ENCODE data around the gene KCTD3. TPM values are rescaled to one million over a fixed set of nuclear protein-coding genes. Genes with fewer than 3 reads are reported as not detected.
A peak's percentile ranks its signal among the peaks of the same experiment; 100 is the strongest.

KCTD3 gene
- total RNA-seq, 3 donors from 2014 or later, result 1.8 to 2.8 (median 2.0) TPM

- no peaks in the 10 kb centered on the region for H3K36me3 Mint-ChIP-seq (ENCODE audit: insufficient read depth)
- H3K4me3 Mint-ChIP-seq, result no peak overlapping the region
- DNase-seq, result no peak
- peaks cover 3% of the 10 kb centered on the region for H3K9me3 Mint-ChIP-seq
- no peaks in the 10 kb centered on the region for H3K4me1 Mint-ChIP-seq (ENCODE audit: low read depth)
- ATAC-seq, result no peak
- H3K27me3 Mint-ChIP-seq (ENCODE audit: low read depth), result no peaks in the 10 kb centered on the region
Observed at GRCh38 chr1:215543191-215543606, 23.9 kb upstream of the KCTD3 start.

GRCh38 chr1:215543806-215544205 is 23.3 kb upstream of the KCTD3 start:
- no peak for ATAC-seq

GRCh38 chr1:215544566-215544965 is 22.5 kb upstream of the KCTD3 start:
- DNase-seq, result no peak
- Mint-ChIP-seq H3K9me3 (peaks cover 3% of the 10 kb centered on the region), H3K4me1 (ENCODE audit: low read depth) (no peaks in the 10 kb centered on the region), H3K27me3 (ENCODE audit: low read depth) (no peaks in the 10 kb centered on the region), H3K4me3 (no peak overlapping the region), H3K36me3 (ENCODE audit: insufficient read depth) (no peaks in the 10 kb centered on the region)
- no peak for ATAC-seq

More at GRCh38 chr1:215543806-215544205, 23.3 kb upstream of the KCTD3 start:
- H3K36me3 Mint-ChIP-seq (ENCODE audit: insufficient read depth), result no peaks in the 10 kb centered on the region
- no peak overlapping the region for H3K4me3 Mint-ChIP-seq
- H3K9me3 Mint-ChIP-seq, result peaks cover 3% of the 10 kb centered on the region
- DNase-seq, result no peak
- no peaks in the 10 kb centered on the region for H3K4me1 Mint-ChIP-seq (ENCODE audit: low read depth)
- H3K27me3 Mint-ChIP-seq (ENCODE audit: low read depth), result no peaks in the 10 kb centered on the region

GRCh38 chr1:215545096-215545495 is 22.0 kb upstream of the KCTD3 start:
- H3K36me3 Mint-ChIP-seq (ENCODE audit: insufficient read depth), result no peaks in the 10 kb centered on the region
- DNase-seq (no peak), ATAC-seq (no peak)
- no peak overlapping the region for H3K4me3 Mint-ChIP-seq
- H3K9me3 Mint-ChIP-seq, result peaks cover 3% of the 10 kb centered on the region
- H3K4me1 Mint-ChIP-seq (ENCODE audit: low read depth), result no peaks in the 10 kb centered on the region
- no peaks in the 10 kb centered on the region for H3K27me3 Mint-ChIP-seq (ENCODE audit: low read depth)

- Mint-ChIP-seq H3K9me3 (peaks cover 3% of the 10 kb centered on the region), H3K4me3 (no peak overlapping the region), H3K4me1 (ENCODE audit: low read depth) (no peaks in the 10 kb centered on the region), H3K27me3 (ENCODE audit: low read depth) (no peaks in the 10 kb centered on the region), H3K36me3 (ENCODE audit: insufficient read depth) (no peaks in the 10 kb centered on the region)
- ATAC-seq (no peak), DNase-seq (no peak)
Observed at GRCh38 chr1:215547011-215547410, 20.1 kb upstream of the KCTD3 start.

- Mint-ChIP-seq H3K27me3 (ENCODE audit: low read depth) (peaks cover 4% of the 10 kb centered on the region), H3K9me3 (peaks cover 14% of the 10 kb centered on the region), H3K4me3 (no peak overlapping the region), H3K4me1 (ENCODE audit: low read depth) (no peaks in the 10 kb centered on the region), H3K36me3 (ENCODE audit: insufficient read depth) (no peaks in the 10 kb centered on the region)
- no peak for ATAC-seq
- DNase-seq, result no peak
Observed at GRCh38 chr1:215551806-215552205, 15.3 kb upstream of the KCTD3 start.

- H3K9me3 Mint-ChIP-seq, result peaks cover 14% of the 10 kb centered on the region
Observed at GRCh38 chr1:215554865-215555264, 12.2 kb upstream of the KCTD3 start.

GRCh38 chr1:215555531-215555930 is 11.6 kb upstream of the KCTD3 start:
- H3K4me3 Mint-ChIP-seq, result no peak overlapping the region
- DNase-seq, result no peak
- ATAC-seq, result no peak
- H3K4me1 Mint-ChIP-seq (ENCODE audit: low read depth), result no peaks in the 10 kb centered on the region
- H3K9me3 Mint-ChIP-seq, result peaks cover 15% of the 10 kb centered on the region
- H3K36me3 Mint-ChIP-seq (ENCODE audit: insufficient read depth), result no peaks in the 10 kb centered on the region
- peaks cover 4% of the 10 kb centered on the region for H3K27me3 Mint-ChIP-seq (ENCODE audit: low read depth)

More at GRCh38 chr1:215554865-215555264, 12.2 kb upstream of the KCTD3 start:
- Mint-ChIP-seq H3K4me3 (no peak overlapping the region), H3K4me1 (ENCODE audit: low read depth) (no peaks in the 10 kb centered on the region), H3K36me3 (ENCODE audit: insufficient read depth) (no peaks in the 10 kb centered on the region), H3K27me3 (ENCODE audit: low read depth) (peaks cover 4% of the 10 kb centered on the region)
- ATAC-seq (no peak), DNase-seq (no peak)

- ATAC-seq (no peak), DNase-seq (no peak)
- Mint-ChIP-seq H3K9me3 (peaks cover 17% of the 10 kb centered on the region), H3K27me3 (ENCODE audit: low read depth) (peaks cover 4% of the 10 kb centered on the region), H3K4me1 (ENCODE audit: low read depth) (no peaks in the 10 kb centered on the region), H3K4me3 (no peak overlapping the region), H3K36me3 (ENCODE audit: insufficient read depth) (no peaks in the 10 kb centered on the region)
Observed at GRCh38 chr1:215556996-215557395, 10.1 kb upstream of the KCTD3 start.

GRCh38 chr1:215557504-215557903 is 9.6 kb upstream of the KCTD3 start:
- H3K4me3 Mint-ChIP-seq, result no peak overlapping the region
- ATAC-seq (no peak), DNase-seq (no peak)
- no peaks in the 10 kb centered on the region for H3K36me3 Mint-ChIP-seq (ENCODE audit: insufficient read depth)
- H3K9me3 Mint-ChIP-seq, result peaks cover 17% of the 10 kb centered on the region
- H3K27me3 Mint-ChIP-seq (ENCODE audit: low read depth), result peaks cover 4% of the 10 kb centered on the region
- no peaks in the 10 kb centered on the region for H3K4me1 Mint-ChIP-seq (ENCODE audit: low read depth)

GRCh38 chr1:215557992-215558626 is 9.0 kb upstream of the KCTD3 start:
- Mint-ChIP-seq H3K36me3 (ENCODE audit: insufficient read depth) (no peaks in the 10 kb centered on the region), H3K27me3 (ENCODE audit: low read depth) (peaks cover 5% of the 10 kb centered on the region), H3K9me3 (peaks cover 17% of the 10 kb centered on the region), H3K4me1 (ENCODE audit: low read depth) (no peaks in the 10 kb centered on the region), H3K4me3 (no peak overlapping the region)
- DNase-seq (no peak), ATAC-seq (no peak)

- Mint-ChIP-seq H3K4me3 (peak overlapping the region; percentile 80), H3K9me3 (no peaks in the 10 kb centered on the region), H3K4me1 (ENCODE audit: low read depth) (peaks cover 33% of the 10 kb centered on the region), H3K27me3 (ENCODE audit: low read depth) (peaks cover 21% of the 10 kb centered on the region), H3K36me3 (ENCODE audit: insufficient read depth) (no peaks in the 10 kb centered on the region)
- peak; percentile 17 for DNase-seq
- peak; percentile 64 to 75 for ATAC-seq
Observed at GRCh38 chr1:215567491-215568298, 591 bp downstream of the KCTD3 start.

- no peaks in the 10 kb centered on the region for H3K36me3 Mint-ChIP-seq (ENCODE audit: insufficient read depth)
Observed at GRCh38 chr1:215568299-215568692, 1.2 kb downstream of the KCTD3 start.

GRCh38 chr1:215569986-215570824 is 3.1 kb downstream of the KCTD3 start:
- peaks cover 33% of the 10 kb centered on the region for H3K4me1 Mint-ChIP-seq (ENCODE audit: low read depth)
- H3K36me3 Mint-ChIP-seq (ENCODE audit: insufficient read depth), result no peaks in the 10 kb centered on the region
- H3K27me3 Mint-ChIP-seq (ENCODE audit: low read depth), result peaks cover 17% of the 10 kb centered on the region
- H3K4me3 Mint-ChIP-seq, result no peak overlapping the region
- no peaks in the 10 kb centered on the region for H3K9me3 Mint-ChIP-seq
- ATAC-seq (no peak), DNase-seq (no peak)

More at GRCh38 chr1:215568299-215568692, 1.2 kb downstream of the KCTD3 start:
- Mint-ChIP-seq H3K9me3 (no peaks in the 10 kb centered on the region), H3K4me1 (ENCODE audit: low read depth) (peaks cover 33% of the 10 kb centered on the region), H3K4me3 (peak overlapping the region; percentile 80), H3K27me3 (ENCODE audit: low read depth) (peaks cover 20% of the 10 kb centered on the region)
- ATAC-seq (no peak), DNase-seq (no peak)
